Stimulated activated CD4-positive, alpha-beta T cell treated with anti-CD3 and anti-CD28 coated beads, Interleukin-1b, Interleukin-23, amount 100 ng/mL, for 48 hours (primary cell): ENCODE results near the gene TNRC18.

ENCODE experiments used
- DNase-seq: peaks from one replicate; pipeline ENCODE4 v3.0.0-alpha.2; 2020

Gene TNRC18

GRCh38 chr7:5448378-5449037, 24.9 kb upstream of the TNRC18 start:
- DNase-seq = no peak

- DNase-seq = no peak
Measured at GRCh38 chr7:5445981-5446594, 22.5 kb upstream of the TNRC18 start.

GRCh38 chr7:5443678-5444077, 20.0 kb upstream of the TNRC18 start:
- DNase-seq = no peak

GRCh38 chr7:5442757-5443305, 19.2 kb upstream of the TNRC18 start:
- no peak for DNase-seq

GRCh38 chr7:5441840-5442503, 18.3 kb upstream of the TNRC18 start:
- no peak for DNase-seq

- DNase-seq = no peak
Measured at GRCh38 chr7:5439572-5440496, 16.2 kb upstream of the TNRC18 start.

GRCh38 chr7:5439209-5439571, 15.6 kb upstream of the TNRC18 start:
- no peak for DNase-seq

GRCh38 chr7:5437987-5438386, 14.4 kb upstream of the TNRC18 start:
- DNase-seq = no peak

GRCh38 chr7:5437348-5437892, 13.8 kb upstream of the TNRC18 start:
- DNase-seq = no peak

GRCh38 chr7:5436003-5436678, 12.5 kb upstream of the TNRC18 start:
- no peak for DNase-seq

- no peak for DNase-seq
Measured at GRCh38 chr7:5435291-5436002, 11.8 kb upstream of the TNRC18 start.

GRCh38 chr7:5433181-5433580, 9.5 kb upstream of the TNRC18 start:
- DNase-seq = no peak

- DNase-seq = no peak
Measured at GRCh38 chr7:5432691-5433090, 9.1 kb upstream of the TNRC18 start.

- no peak for DNase-seq
Measured at GRCh38 chr7:5431560-5432015, 8.0 kb upstream of the TNRC18 start.

- DNase-seq = no peak
Measured at GRCh38 chr7:5430612-5430947, 6.9 kb upstream of the TNRC18 start.

GRCh38 chr7:5429857-5430611, 6.4 kb upstream of the TNRC18 start:
- DNase-seq = no peak

- no peak for DNase-seq
Measured at GRCh38 chr7:5429253-5429856, 5.7 kb upstream of the TNRC18 start.

GRCh38 chr7:5428478-5429252, 5.0 kb upstream of the TNRC18 start:
- no peak for DNase-seq

- no peak for DNase-seq
Measured at GRCh38 chr7:5426226-5426475, 2.5 kb upstream of the TNRC18 start.
